T47D (cell line): ENCODE measurements around the gene LINGO3.

ENCODE experiments used
- DNase-seq, 2 experiments: peaks; one replicate each; pipeline versions ENCODE4 v3.0.0 to v3.0.0-alpha.2; 2011 to 2012; ENCODE audit warnings: low read depth in 1 of 2, low spot score in 1 of 2
- JUND ChIP-seq: IDR thresholded peaks from 2 replicates; pipeline ENCODE4 v1.6.1; 2012; ENCODE audit warnings: low read depth
- in situ Hi-C: cut with HindIII; loops from 2 replicates; pipeline ENCODE4 v1.10.0; 2016; ENCODE audit warnings: low sequenced_read_pairs, low pct_unique_long_range_greater_than_20kb

LINGO3 gene

DNA sequence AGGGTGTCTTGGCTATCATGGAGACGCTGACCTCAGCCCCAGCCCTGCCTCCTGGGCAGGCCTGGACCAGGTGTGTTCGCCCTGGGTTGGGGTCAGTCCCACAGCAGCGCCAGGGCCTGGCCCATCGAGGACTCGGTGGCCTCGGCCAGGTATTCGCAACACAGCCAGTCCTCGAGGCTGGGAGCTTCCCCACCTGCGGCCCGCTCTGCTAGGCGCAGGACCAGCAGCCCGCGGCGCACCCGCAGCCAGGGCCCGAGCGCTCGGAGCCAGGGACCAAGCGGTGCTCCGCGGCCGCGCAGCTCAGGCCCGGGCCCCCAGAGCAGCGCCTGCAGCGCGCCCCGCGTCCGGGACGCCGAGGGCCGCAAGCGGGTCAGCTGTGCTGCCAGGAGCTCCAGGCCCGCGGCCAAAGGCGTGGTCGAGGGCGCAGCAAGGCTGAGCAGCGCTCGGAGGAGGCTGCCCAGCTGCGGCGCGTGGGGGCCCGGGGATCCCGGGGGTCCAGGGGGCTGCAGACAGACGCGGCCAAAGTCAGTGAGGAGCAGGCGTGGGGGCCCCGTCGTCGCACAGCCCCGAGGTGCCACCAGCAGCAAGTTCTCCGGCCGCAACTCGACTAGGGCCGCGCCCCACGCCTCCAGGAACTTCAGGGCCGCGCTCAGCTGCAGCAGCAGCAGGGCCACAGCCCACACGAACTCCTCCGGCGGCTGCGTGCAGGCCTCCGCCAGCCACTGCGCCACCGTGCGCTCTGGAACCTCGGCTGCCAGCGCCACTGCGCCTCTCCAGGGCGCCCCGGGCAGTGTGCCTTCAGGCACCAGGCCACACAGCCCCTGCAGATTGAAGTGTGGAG lies 32.1 kb downstream of the LINGO3 start:
- TF ChIP-seq JUND, result no peak
- DNase-seq, result no peak
- in situ Hi-C loops, result no loop called here

DNA sequence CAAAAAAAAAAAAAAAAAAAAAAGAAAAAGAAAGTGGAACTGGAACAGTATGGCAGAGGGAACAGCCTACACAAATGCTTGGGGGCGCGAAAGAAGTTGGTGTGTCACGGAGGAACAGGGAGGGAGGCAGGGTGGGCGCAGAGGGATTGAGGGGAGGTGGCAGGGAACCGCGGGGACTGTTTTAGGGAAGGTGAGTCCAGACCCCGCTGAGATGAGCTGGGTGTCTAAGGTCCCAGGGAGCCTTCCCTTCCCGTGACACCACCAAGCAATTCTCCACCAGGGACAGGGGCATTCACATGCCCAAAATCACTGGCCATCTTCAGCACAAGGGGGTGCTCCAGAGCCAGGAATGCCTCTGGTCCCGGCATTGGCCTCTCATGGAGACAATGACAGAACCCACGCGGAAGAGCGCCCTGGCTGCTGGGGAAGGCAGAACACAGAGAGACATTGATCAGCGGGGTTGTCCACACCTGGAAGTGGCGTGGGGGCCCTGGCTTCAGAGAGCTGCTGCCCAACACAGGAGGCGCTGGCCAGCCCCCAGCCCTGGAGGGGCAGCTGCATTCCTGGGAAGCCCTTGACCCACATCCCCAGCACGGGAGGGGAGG lies 32.9 kb downstream of the LINGO3 start:
- in situ Hi-C loops, result no loop called here

DNA sequence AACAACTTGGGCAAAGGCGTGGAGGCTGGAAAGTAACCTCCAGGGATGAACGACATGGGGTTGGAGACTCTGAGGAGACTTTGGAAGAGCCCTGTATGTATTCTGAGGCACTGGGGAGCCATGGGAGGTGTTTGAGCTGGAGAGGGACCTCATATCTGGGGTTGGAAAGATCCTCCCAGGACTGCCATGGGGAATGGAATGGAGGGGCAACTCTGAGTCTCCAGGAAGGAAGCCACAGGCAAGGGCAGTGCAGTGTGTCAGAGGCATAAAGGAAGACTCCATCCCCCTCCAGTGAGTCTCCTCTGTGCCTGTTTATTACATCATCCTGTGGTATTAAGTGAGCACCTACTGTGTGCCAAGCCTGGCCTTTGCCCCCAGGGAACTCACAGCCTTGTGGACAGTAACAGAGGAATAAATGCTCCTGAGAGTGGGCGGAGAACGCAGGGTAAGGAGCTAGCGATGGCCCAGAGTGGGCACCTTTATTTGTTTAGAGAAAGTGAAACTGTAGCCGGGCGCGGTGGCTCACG lies 33.7 kb downstream of the LINGO3 start:
- TF ChIP-seq JUND, result no peak
- DNase-seq, result no peak
- in situ Hi-C loops, result no loop called here

More for the DNA sequence above, 32.9 kb downstream of the LINGO3 start:
- TF ChIP-seq JUND, result no peak
- DNase-seq, result peak; percentile 65 to 75

DNA sequence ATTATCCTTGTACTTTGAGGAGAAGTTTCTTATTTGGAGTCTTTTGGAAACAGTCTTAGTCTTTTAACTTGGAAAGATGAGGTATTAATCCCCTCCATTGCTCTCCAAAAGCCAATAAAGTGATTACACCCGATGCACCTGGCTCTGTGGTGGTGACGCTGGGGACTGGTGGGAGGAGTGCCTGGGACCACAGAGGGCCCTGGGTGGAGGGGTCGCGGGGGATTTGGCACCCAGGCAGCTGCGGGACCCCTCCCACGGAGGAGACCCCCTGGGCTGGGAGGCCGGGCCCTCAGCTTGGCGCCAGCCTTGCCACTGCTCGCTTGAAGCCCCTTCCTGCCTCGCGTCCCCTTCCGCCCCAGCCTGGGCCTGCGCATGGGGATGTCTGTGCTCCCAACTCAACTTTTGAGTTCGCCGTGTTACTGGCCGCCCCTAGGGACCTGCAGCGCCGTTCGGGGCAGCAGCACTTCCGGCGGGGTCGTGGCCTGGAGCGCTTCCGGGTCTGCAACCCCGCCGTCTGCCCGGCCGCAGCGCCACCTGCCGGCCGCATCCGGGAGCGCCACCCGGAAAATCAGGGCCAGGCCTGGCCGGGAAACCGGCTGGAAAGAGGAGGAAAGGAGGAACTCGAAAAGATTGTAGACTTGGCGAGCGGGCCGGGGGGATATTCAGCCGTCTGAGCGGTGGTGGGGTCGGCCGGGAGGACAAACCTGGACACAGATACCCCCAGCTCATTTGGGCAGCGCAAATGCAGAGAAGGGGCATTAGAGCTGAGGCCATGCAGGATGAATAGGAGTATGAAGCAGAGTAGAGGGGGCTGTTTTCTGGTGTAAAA lies 34.4 kb downstream of the LINGO3 start:
- in situ Hi-C loops, result no loop called here
- peak; percentile 70 to 89 for DNase-seq
- TF ChIP-seq JUND, result peak; percentile 28; the same call in 1 of the 2 replicates

DNA sequence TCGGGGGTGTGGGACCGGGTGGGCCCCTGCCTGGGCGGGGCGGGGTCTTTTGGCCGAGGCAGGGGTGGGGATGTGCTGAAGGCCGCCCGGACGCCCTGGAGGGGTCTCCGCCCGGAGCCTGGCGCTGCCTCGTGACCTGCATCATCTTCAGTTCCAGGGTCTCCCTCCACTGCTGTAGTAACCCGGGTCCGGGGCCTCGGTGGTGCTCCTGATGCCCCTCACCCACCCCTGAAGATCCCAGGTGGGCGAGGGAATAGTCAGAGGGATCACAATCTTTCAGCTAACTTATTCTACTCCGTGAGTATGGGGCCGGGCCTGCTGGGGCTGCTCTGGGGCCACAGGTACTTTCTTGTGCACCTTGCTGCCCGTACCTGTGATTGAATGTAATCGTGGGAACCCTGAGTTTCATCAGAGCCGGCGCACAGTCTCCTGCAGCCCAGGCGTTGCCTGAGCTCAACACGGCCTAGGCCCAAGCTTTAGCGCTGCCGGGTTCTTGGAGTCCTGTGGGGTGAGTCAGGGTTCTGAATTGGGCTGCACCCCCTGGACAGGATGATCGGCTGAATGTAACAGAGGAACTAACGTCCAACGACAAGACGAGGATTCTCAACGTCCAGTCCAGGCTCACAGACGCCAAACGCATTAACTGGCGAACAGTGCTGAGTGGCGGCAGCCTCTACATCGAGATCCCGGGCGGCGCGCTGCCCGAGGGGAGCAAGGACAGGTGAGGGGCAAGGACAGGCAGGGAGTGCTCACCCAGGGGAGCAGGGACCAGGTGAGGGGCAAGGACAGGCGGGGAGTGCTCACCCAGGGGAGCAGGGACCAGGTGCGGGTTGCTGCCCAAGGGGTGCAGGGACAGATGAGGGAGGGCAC lies 36.5 kb downstream of the LINGO3 start:
- peak in 1 of 2 experiments; percentile 35 for DNase-seq
- in situ Hi-C loops, result no loop called here
- TF ChIP-seq JUND, result no peak

DNA sequence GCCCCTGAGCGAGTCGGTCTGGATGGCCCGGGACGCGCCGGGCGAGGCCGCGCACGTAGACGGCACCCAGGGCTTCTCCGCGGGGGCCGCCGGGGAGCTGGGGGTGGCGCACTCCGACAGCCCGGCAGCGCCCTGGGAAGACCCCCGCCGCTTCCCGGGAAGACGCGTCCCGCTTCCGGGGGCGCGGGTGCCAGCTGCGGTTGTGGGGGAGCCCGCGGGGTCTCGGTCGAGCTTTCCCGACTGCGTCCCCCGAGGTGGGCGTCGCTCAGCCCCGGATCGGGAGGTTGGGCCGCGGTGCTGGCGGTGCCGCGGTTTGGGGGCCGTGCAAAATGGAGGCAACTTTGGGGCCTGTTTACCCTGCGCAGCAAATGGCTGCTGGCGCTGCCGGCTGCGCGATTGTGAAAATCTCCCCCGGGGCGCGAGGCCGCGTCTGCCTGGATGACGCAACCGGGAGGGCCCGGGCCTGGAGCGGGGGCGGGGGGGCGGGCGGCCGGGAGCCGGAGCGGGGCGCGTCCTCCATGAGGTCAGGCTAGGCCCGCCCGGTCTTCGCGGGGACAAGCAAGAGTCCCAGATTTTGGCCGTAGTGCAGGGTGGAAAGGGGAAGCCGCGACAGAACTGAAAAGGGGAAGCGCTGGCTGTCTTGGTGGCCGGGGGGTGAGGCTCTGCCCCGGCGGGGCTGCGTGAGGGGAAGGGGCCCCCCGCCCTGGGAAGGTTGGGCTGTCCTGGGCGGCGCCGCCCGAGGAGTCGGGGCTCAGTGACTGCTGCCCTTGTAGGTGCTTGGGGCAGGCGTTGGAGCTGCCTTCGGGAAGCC lies 37.3 kb downstream of the LINGO3 start:
- TF ChIP-seq JUND, result no peak
- in situ Hi-C loops, result no loop called here
- peak; percentile 67 to 70 for DNase-seq

DNA sequence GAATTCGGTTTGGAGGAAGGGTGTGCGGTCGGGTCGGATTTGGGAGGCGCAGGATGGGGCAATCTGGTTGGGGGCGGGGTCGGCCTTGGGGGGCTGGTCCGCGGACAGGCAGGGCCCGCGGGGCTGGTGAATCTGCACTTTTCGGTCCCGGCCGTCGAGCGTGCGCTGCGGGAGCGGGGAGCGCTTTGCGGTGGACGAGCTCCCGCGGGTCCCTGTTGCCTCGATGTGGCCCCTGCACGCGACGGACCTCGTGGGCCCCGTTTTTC lies 37.9 kb downstream of the LINGO3 start:
- no peak for DNase-seq
- in situ Hi-C loops, result no loop called here
- TF ChIP-seq JUND, result no peak

DNA sequence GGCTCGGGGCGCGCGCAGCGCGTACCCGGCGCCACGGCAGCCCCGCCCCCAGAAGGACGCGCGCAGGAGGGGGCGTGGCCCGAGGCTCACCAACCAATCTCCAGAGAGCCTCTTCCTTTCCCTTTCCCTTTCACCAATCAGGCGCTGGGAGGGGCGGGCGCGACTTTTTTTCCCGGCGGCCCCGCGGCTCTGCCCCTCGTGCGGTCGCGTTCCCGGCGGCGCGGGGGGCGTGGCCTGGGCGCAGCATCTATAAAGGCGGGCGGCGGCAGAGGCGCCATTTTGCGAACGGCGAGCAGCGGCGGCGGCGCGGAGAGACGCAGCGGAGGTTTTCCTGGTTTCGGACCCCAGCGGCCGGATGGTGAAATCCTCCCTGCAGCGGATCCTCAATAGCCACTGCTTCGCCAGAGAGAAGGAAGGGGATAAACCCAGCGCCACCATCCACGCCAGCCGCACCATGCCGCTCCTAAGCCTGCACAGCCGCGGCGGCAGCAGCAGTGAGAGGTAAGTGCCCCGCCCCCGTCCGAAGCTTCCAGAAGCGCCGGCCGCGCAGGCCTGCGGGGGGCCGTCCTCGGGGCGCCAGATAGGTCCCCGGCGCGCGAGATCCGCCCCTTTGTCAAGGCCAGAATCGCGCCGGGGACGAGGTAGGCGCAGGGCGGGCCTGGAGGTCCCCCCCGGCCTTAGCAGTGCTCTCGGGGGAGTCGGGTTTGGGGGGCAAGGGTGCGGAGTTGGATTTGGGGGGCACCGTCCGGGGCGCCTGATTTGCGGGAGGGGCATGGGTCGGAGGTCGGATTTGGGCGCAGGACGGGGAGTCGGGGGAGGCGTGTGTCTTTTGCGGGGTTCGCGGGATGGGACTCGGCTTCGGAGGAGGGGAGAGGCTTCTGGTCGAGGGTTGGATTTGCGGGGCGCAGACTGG lies 38.5 kb downstream of the LINGO3 start:
- peak; percentile 96 to 99 for DNase-seq
- in situ Hi-C loops, result no loop called here
- TF ChIP-seq JUND, result no peak

DNA sequence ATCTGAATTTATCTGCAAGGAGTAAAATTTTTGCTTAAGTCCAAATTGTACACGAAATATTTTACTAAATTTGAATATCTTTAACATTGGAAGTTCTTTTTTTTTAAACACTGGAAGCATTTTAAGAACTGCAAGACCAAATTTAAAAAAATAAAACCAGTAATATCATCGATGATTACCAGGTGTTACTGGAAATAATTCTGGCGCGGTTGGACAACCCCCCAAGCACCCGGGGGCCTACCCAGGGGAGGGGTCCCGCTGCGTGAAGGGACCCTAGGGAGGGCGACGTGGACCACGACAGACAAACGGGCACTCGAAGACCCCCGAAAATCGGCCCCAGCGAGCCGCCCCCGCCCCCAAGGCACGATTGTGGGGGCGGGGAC lies 39.1 kb downstream of the LINGO3 start:
- TF ChIP-seq JUND, result no peak
- DNase-seq, result no peak
- in situ Hi-C loops, result no loop called here

DNA sequence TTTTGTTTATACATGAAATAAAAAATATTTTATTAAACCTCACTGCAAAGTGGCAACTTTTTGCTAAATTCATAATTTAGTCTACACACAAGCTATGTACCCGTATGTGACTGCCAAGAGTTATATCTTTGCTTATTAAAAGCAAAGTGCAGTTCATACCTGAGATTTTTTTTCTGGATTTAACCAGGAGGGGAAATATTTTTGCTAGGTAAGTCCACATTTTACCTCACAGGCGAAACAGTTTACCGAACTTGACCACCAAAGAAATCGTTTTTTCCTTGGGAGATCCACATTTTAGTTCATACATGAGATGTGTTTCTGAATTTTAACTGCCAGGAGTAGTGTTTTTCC lies 39.5 kb downstream of the LINGO3 start:
- in situ Hi-C loops, result no loop called here
- no peak for TF ChIP-seq JUND

More for the DNA sequence above, 39.5 kb downstream of the LINGO3 start:
- DNase-seq, result no peak
